Osteoblast (primary cell): ENCODE results near the gene SGTA. TPM values are rescaled to one million over a fixed set of nuclear protein-coding genes. Genes with fewer than 3 reads are reported as not detected.
A peak's percentile ranks its signal among the peaks of the same experiment; 100 is the strongest.

Source experiments
- DNase-seq: peaks from one replicate; pipeline ENCODE4 v3.0.0; 2011; ENCODE audit warnings: low spot score, mixed read lengths; ENCODE audit not compliant: insufficient read length; ENCODE audit errors: missing footprints
- H2AFZ ChIP-seq: 2 replicates; pipeline ENCODE4 v1.6.0; 2011; ENCODE audit warnings: mild to moderate bottlenecking, low read length
- H3K27ac ChIP-seq: 2 replicates; pipeline ENCODE4 v1.5.1; 2011; ENCODE audit warnings: mild to moderate bottlenecking, low read depth, low read length, moderate library complexity
- H3K27me3 ChIP-seq: 2 replicates; pipeline ENCODE4 v1.6.0; 2012; ENCODE audit warnings: mild to moderate bottlenecking, control low read depth, inconsistent platforms, low read length, moderate library complexity; ENCODE audit not compliant: insufficient read depth
- H3K36me3 ChIP-seq: 2 replicates; pipeline ENCODE4 v1.5.1; 2011; ENCODE audit warnings: mild to moderate bottlenecking, low read length, control low read depth, moderate library complexity; ENCODE audit not compliant: insufficient read depth
- H3K4me1 ChIP-seq: 2 replicates; pipeline ENCODE4 v1.5.1; 2011; ENCODE audit warnings: mild to moderate bottlenecking, low read length, control low read depth, moderate library complexity; ENCODE audit not compliant: insufficient read depth
- H3K4me2 ChIP-seq: 2 replicates; pipeline ENCODE4 v1.6.0; 2011; ENCODE audit warnings: mild to moderate bottlenecking, low read length; ENCODE audit not compliant: insufficient read depth
- H3K4me3 ChIP-seq: fragments of 200-600 bp; sonication (generic); 3 replicates; pipeline ENCODE4 v1.5.1; 2012; ENCODE audit warnings: mild to moderate bottlenecking, low read length, inconsistent platforms; ENCODE audit not compliant: insufficient read depth
- H3K79me2 ChIP-seq: 2 replicates; pipeline ENCODE4 v1.6.0; 2012; ENCODE audit warnings: mild to moderate bottlenecking, low read length, control low read depth, inconsistent platforms; ENCODE audit not compliant: insufficient read depth
- H3K9me3 ChIP-seq: 2 replicates; pipeline ENCODE4 v1.5.1; 2011; ENCODE audit warnings: low read depth, low read length, control low read depth
- H4K20me1 ChIP-seq: 2 replicates; pipeline ENCODE4 v1.6.0; 2012; ENCODE audit warnings: mild to moderate bottlenecking, low read length, control low read depth; ENCODE audit not compliant: insufficient read depth
- total RNA-seq: library from RNA; depleted of rRNA; stranded (reverse); fragments of >200 nt; gene quantifications from 2 replicates; pipeline ENCODE4 v1.2.3, GENCODE V29; 2012
- TF ChIP-seq, protein P1 (sequence below): IDR thresholded peaks from 2 replicates; pipeline ENCODE4 v1.5.1; 2011; ENCODE audit warnings: mild to moderate bottlenecking, low read depth, low read length, moderate library complexity; ENCODE audit errors: extremely low read depth

The SGTA gene
- total RNA-seq, 1 donor: 38.7 TPM

DNA sequence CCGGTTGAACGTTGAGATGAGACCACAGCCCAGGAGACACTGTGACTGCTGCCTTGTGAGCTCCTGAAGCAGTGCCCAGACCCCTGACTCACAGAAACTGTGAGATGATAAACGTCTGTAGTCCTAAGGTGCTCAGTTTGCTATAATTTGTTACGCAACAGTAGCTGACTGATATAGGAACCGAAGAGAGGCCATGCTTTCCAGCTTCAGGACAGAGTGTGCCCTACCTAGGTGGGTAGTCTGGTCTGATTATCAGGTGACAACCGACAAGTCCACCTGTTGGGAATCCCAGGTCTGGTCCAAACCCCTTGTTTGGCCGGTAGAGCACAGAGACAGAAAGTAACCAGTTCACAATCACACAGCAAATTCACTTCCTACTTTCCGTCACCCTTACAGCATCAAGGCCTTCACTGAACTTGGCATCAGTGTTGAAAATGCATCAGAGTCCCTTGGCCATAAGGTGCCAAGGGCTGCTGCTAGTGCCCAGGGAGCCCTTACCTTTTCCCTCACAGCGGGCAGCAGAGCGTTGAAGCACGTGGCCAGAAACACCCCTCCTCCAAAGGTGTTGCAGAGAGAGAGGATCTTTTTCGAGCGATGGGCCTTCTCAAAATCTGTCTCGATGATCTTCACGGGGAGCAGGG is 46.4 kb downstream of the SGTA start:
- no peaks in the 10 kb centered on the region for H3K27me3 ChIP-seq
- TF ChIP-seq, protein P1, sequence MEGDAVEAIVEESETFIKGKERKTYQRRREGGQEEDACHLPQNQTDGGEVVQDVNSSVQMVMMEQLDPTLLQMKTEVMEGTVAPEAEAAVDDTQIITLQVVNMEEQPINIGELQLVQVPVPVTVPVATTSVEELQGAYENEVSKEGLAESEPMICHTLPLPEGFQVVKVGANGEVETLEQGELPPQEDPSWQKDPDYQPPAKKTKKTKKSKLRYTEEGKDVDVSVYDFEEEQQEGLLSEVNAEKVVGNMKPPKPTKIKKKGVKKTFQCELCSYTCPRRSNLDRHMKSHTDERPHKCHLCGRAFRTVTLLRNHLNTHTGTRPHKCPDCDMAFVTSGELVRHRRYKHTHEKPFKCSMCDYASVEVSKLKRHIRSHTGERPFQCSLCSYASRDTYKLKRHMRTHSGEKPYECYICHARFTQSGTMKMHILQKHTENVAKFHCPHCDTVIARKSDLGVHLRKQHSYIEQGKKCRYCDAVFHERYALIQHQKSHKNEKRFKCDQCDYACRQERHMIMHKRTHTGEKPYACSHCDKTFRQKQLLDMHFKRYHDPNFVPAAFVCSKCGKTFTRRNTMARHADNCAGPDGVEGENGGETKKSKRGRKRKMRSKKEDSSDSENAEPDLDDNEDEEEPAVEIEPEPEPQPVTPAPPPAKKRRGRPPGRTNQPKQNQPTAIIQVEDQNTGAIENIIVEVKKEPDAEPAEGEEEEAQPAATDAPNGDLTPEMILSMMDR: no peak
- H3K4me3 ChIP-seq: no peak overlapping the region
- H3K9me3 ChIP-seq: no peaks in the 10 kb centered on the region
- no peak overlapping the region for H3K27ac ChIP-seq
- H3K4me1 ChIP-seq: peaks cover 4% of the 10 kb centered on the region
- H2AFZ ChIP-seq: no peak overlapping the region
- H4K20me1 ChIP-seq: peaks cover 2% of the 10 kb centered on the region
- peaks cover 12% of the 10 kb centered on the region for H3K36me3 ChIP-seq
- peak; percentile 90 for DNase-seq
- peaks cover 17% of the 10 kb centered on the region for H3K79me2 ChIP-seq
- H3K4me2 ChIP-seq: no peak overlapping the region

DNA sequence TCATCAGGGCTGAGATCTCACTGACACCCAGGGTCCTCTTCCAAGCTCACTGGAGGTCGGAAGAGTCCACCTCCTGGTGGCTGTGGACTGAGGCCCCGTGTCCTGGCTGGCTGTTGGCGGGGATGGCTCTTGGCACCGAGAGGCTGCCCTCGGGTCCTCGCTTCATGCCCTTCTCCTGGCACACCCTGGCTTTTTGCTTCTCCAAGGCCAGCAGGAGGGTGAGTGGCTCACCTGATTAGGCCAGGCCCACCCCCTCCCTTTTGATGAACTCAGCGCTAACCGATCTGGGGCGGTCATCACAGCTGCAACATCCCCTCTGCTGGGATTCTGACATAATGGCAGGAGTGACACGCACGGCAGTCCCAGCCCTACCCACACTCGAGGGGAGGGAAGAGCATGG is 47.7 kb downstream of the SGTA start:
- Histone ChIP-seq H3K27ac (no peak overlapping the region), H3K36me3 (peaks cover 12% of the 10 kb centered on the region), H3K4me2 (no peak overlapping the region), H3K4me1 (peaks cover 4% of the 10 kb centered on the region), H2AFZ (no peak overlapping the region), H4K20me1 (peaks cover 2% of the 10 kb centered on the region), H3K79me2 (peaks cover 17% of the 10 kb centered on the region), H3K4me3 (no peak overlapping the region), H3K9me3 (no peaks in the 10 kb centered on the region), H3K27me3 (no peaks in the 10 kb centered on the region)
- no peak for DNase-seq
- TF ChIP-seq, protein P1: no peak

DNA sequence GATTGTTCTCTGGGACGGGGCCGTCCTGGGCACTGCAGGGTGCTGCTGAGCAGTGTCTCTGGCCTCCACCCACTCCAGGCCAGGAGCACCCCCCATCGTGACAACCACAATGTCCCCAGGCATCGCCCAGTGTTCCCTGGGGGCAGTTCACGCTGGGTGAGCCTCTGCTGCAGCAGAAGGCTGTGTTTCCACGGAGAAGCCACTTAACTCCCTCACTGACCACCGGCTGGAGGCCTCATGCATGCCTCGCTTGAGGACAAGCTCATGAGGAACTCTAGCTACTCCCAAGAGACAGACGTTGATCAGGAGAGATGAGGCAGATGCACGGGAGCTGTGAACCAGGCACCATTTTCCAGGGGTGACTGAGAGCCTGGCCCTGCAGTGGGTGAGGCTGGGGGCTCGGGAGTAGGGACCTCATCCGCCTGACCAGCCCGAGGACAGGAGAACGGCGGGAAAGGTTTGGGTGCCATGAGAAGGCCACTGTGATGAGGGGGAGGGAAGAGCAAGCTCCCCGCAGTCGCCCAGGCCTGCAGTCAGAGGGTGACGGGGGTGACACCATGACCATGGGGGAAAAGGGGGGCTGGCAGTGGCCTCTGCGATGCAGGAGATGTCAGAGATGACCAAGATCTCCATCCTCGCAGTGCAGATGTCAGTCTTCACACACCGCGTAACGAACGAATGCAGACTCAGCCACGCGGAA is 48.3 kb downstream of the SGTA start:
- peaks cover 4% of the 10 kb centered on the region for H3K4me1 ChIP-seq
- H3K27ac ChIP-seq: no peak overlapping the region
- peaks cover 17% of the 10 kb centered on the region for H3K79me2 ChIP-seq
- H2AFZ ChIP-seq: no peak overlapping the region
- peaks cover 12% of the 10 kb centered on the region for H3K36me3 ChIP-seq
- peak; percentile 78 for DNase-seq
- TF ChIP-seq, protein P1: no peak
- no peak overlapping the region for H3K4me2 ChIP-seq
- H3K27me3 ChIP-seq: no peaks in the 10 kb centered on the region
- no peak overlapping the region for H3K4me3 ChIP-seq
- H4K20me1 ChIP-seq: peaks cover 2% of the 10 kb centered on the region
- no peaks in the 10 kb centered on the region for H3K9me3 ChIP-seq

DNA sequence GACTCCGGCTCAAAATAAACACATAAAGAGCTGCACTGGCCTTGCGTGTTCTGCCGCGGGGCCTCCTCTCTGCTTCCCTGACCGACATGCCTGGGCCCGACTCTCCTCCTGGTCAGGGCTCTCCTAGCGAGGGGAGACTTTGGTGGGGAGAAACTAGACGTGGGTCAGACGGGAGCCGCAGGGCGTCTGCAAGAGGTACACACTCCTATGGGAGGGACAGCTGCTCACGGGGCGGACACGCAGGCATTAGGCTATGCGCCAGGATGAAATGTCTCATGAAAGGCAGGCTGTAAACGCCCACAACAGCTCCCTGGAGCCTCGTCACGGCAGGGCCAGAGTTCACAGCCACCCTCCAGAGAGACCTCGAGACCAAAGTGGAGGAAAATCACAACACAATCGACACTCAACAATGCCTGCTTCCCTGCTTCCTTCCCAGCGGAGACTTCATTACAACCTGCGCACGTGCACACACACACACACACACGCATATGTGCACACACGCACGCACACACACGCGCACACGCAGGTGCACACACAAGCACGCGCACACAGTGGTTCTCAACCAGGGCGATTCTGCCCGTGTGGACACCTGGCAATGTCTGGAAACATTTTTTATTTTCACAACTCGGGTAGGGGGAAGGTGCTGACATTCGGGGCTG is 49.0 kb downstream of the SGTA start:
- Histone ChIP-seq H3K4me1 (peaks cover 1% of the 10 kb centered on the region), H3K4me3 (no peak overlapping the region), H3K27me3 (no peaks in the 10 kb centered on the region), H3K79me2 (peaks cover 12% of the 10 kb centered on the region), H3K9me3 (no peaks in the 10 kb centered on the region), H3K27ac (no peak overlapping the region), H2AFZ (no peak overlapping the region), H3K4me2 (no peak overlapping the region), H4K20me1 (peaks cover 2% of the 10 kb centered on the region), H3K36me3 (peaks cover 12% of the 10 kb centered on the region)
- peak; percentile 90 for DNase-seq
- TF ChIP-seq, protein P1: no peak
